HG03025 (cell line): ENCODE data around the gene IFI27.

ENCODE experiments used
- ATAC-seq: cut with Tn5 transposase; IDR thresholded peaks from one replicate; pipeline ENCODE4 v1.9.1; 2021; ENCODE audit warnings: mild to moderate bottlenecking, moderate library complexity; ENCODE audit not compliant: unreplicated experiment, low FRiP score

IFI27 gene

GRCh38 chr14:94123868-94124267, 13.3 kb downstream of the IFI27 start:
- no peak for ATAC-seq

DNA sequence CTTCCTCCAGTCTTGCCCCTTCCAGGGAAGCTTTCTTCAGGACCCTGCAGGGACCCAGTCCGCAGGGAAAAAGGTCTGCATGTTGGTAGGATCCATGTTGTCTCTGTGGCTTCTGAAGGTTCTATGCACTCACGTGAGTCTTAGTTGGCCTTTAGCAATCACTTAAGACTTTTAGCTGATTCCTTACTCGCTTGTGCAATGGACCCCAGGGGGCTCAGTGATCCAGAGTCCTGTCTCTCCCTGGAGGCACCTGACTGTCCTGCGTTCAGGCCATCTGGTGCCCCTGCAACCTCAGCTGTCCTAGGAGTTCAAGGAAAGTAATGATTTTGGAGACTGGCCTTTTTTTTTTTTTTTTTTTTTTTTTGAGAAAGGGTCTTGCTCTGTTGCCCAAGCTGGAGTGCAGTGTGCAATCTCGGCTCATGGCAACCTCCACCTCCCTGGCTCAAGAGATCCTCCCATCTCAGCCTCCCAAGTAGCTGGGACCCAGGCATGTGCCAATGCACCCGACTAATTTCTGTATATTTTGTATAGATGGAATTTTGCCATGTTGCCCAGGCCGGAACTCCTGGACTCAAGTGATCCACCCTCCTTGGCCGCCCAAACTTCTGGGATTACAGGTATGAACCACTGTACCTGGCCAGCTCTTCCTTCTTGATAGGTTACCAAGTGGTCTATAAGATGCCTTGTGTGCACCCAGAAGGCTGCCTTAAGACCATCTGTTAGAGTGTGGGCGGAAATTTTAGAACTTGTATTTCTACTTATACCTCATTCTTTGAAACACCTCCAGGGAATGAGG, 14.2 kb downstream of the IFI27 start:
- no peak for ATAC-seq

- ATAC-seq: no peak
Measured at GRCh38 chr14:94125659-94126418, 15.3 kb downstream of the IFI27 start.

GRCh38 chr14:94126419-94126677, 15.8 kb downstream of the IFI27 start:
- no peak for ATAC-seq

GRCh38 chr14:94126800-94127199, 16.3 kb downstream of the IFI27 start:
- ATAC-seq: no peak

- ATAC-seq: no peak
Measured at GRCh38 chr14:94127330-94127729, 16.8 kb downstream of the IFI27 start.

- ATAC-seq: no peak
Measured at GRCh38 chr14:94128216-94128839, 17.8 kb downstream of the IFI27 start.

- peak; percentile 92 for ATAC-seq
Measured at GRCh38 chr14:94129111-94129757, 18.7 kb downstream of the IFI27 start, which contains the start of gene IFI27L2. Gene IFI27L2, minus strand, starts transcription at chr14:94129604. Its CDS starts 40 bp downstream, at chr14:94129564.

DNA sequence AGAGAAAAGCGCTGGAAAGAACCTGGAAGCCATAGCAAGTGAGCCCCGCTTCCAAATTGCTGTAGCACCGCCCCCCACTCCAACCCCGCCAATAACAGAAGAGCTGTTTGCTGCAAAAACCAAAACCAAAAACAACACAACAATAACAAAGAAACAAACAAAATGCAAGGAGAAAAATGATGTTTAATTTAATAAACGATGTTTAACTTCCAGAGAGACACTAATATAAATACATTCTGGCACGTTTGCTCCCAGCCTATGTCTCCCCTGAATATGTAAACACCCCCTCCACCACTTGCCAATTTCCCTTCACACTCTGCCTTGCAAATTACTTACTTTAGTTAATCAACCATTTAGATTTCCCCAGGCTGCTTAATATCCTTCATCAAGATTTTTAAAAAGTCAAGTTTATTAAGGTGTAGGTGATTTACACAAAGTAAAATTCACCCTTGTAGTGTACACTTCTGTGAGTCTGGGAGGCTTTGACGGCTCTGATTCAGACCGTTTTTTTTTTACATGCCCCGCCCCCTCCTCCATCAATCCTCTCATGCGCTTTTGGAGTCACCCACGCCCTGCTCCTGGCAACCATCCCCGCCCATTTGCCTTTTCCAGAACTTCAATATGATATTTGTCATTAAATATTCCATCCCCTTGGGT, 19.4 kb downstream of the IFI27 start:
- ATAC-seq: no peak

DNA sequence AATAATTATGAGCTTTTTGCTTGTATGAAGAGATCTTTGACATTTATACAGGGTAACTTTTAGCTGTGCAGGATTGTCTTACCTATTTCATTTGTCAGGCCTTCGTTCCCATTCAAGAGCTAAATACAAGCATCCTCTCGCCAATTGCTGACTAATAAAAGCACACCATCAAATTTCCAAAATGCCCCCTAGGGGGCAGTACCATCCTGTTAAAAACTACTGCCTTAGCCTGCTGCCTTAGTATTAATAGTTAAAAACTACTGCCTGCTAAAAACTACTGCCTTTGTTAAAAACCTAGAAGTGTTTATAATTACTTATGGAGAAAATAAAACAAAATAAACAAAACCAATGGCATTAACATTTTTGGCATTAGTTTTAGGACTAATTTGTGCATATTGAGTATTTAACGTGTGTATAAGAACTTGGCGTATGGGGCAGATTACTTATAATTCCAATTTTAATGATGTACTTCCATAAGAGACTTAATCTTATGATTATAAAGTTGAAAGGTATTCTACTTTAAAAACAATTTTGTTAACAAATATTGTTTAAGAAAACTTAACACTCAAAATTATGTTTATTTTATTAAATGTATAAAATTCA, 21.9 kb downstream of the IFI27 start:
- ATAC-seq: no peak

DNA sequence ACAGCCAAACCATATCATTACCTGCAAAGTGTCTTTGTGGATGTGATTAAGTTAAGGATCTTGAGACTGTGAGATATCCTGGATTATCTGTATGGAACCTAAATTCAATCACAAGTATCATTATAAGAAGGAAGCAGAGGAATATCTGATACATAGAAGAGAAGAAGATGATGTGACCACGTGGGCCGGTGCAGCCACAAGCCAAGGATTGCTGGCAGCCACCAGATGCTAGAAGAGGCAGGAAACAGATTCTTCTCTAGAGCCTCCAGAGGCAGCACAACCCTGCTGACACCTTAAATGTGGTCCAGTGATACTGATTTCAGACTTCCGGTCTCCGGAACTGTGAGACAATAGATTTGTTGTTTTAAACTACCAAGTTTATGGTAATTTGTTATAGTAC, 24.9 kb downstream of the IFI27 start:
- no peak for ATAC-seq

GRCh38 chr14:94136575-94137331, 26.2 kb downstream of the IFI27 start:
- ATAC-seq: peak; percentile 74

GRCh38 chr14:94138251-94138650, 27.7 kb downstream of the IFI27 start:
- no peak for ATAC-seq

DNA sequence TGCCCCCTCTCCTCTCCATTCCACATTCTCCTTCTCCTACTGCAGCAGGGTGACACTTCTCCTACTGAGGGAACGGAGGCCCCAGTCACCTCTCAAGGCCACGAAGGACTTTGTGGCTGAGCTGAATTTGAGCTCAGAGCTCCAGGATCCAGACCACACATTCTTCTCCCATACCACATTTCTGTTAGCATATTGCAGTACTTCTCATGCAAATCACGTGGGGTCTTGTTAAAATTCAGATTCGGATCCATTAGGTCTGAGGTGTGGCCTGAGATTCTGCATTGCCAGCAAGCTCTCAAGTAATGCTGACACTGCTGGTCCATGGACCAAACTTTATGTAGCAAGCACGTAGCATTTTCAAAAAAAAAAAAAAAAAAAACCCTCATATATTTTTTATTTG, 28.5 kb downstream of the IFI27 start:
- ATAC-seq: no peak

GRCh38 chr14:94139421-94139820, 28.9 kb downstream of the IFI27 start:
- no peak for ATAC-seq

DNA sequence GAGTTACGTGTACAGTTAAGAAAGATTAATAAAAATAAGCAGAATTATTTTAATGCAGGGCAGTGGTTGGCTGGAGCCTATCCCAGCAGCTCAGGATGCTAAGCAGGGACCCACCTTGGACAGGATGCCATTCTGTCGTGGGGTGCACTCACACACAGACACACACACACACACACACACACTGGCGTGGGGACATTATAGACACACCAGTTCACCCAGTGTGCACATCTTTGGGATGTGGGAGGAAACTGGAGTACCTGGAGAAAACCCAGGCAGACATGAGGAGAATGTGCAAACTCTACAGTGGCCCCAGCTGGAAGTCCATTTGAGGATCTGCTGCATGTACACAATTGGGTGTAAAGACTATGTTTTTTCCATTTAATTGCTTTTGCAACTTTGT, 31.7 kb downstream of the IFI27 start:
- ATAC-seq: no peak

- no peak for ATAC-seq
Measured at GRCh38 chr14:94142836-94143235, 32.3 kb downstream of the IFI27 start.

- ATAC-seq: no peak
Measured at GRCh38 chr14:94143239-94143638, 32.7 kb downstream of the IFI27 start.

- ATAC-seq: no peak
Measured at GRCh38 chr14:94143711-94144110, 33.2 kb downstream of the IFI27 start.
